Right lung (tissue), 5 donors: Measurements from ENCODE around the gene ZNF358. TPM values are rescaled to one million over a fixed set of nuclear protein-coding genes. Genes with fewer than 3 reads are reported as not detected.

Experiments used
- DNase-seq, 2 donors: peaks; one replicate each; pipeline ENCODE4 v3.0.0-alpha.2; 2013
- polyA plus RNA-seq, 5 donors: library from polyadenylated mRNA; unstranded; fragments of 120-200 nt; gene quantifications; one replicate each; pipeline versions ENCODE4 v1.2.1 to v1.2.3, GENCODE V29; 2013; ENCODE audit warnings: inconsistent platforms in 1 of 5, low replicate concordance in 1 of 5; ENCODE audit not compliant: insufficient read length in 5 of 5, insufficient read depth in 1 of 5

The ZNF358 gene
- polyA plus RNA-seq, 5 donors = 29.6 to 80.0 (median 44.2) TPM

DNA sequence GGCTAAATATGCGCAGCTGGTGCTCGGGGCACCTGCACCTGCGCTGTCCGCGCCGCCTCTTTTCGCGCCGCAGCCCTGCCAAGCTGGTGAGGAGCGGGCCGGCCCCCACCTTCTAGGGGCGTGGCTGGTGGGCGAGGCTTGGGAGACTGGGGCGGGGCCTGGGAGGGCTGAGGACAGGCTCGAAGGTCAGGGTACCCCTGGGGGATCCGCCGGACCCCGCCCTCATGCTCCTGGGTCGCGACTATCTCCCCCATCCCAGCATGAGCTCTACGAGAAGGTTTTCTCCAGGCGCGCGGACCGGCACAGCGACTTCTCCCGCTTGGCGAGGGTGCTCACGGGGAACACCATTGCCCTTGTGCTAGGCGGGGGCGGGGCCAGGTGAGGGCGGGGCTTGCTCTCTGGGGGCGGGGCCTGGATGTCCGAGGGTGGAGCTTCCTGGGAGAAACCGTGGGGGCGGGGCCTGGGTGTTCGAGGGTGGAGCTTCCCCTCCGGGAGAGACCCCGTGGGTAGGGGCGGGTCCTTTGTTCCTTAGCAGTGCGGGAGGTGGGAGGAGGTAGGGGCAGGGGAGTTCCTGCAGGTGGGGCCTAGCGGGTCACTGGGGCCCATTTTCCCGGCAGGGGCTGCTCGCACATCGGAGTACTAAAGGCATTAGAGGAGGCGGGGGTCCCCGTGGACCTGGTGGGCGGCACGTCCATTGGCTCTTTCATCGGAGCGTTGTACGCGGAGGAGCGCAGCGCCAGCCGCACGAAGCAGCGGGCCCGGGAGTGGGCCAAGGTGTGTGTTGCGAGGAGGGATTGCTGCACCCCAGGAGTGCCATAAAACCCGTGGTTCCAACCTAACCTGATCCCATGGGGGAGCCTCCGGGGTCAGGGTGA, 39.3 kb downstream of the ZNF358 start:
- no peak for DNase-seq

DNA sequence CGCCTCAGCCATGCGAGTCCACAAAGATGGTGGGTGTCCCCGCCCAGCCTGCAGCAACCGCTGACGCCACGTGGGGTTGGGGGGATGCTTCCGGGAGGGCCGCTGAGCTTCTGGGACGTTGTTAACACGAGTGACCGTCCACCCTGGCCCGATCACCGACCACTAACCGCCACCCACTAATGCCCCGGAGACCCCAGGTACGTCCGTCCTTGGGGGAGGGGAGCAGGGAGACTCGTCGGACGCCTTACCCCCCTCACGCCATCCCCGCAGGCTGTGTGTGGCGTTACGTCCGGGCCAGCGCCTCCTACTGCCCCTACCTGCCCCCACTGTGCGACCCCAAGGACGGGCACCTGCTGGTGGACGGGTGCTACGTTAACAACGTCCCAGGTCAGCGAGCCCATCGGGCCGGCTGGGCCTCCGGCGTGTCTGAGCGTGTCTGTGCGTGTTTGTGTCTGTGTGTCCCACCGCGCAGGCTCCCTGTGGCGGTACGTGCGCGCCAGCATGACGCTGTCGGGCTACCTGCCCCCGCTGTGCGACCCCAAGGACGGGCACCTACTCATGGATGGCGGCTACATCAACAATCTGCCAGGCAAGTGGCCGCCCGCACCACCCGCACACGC, 40.9 kb downstream of the ZNF358 start:
- no peak for DNase-seq

DNA sequence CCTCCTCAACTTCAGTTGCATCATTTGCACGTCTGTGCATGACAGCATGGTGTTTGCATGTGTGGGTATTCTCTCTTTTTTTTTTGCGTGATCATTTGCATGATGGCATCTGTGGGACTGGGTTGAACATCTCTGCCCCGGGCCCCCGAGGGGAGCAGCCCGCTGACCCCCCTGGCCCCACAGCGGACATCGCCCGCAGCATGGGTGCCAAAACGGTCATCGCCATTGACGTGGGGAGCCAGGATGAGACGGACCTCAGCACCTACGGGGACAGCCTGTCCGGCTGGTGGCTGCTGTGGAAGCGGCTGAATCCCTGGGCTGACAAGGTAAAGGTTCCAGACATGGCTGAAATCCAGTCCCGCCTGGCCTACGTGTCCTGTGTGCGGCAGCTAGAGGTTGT, 42.8 kb downstream of the ZNF358 start:
- no peak for DNase-seq

DNA sequence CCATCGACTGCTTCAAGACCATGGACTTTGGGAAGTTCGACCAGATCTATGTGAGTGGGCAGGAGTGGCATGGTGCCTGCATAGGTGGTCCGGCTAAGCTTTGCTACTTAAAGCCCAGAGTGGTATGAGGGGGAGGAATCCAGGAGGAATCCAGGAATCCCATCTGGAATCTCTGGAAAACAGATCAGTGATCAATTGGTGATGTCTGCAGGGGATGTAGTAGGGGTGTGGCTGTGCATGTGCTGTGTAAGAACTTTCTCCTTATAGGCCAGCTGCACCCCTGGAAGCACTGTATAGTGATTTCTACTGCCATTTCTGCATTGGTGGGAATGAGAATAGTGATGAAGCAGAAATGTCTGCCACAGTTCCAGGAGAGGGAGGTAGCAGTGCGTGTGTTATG, 43.2 kb downstream of the ZNF358 start:
- no peak for DNase-seq

DNA sequence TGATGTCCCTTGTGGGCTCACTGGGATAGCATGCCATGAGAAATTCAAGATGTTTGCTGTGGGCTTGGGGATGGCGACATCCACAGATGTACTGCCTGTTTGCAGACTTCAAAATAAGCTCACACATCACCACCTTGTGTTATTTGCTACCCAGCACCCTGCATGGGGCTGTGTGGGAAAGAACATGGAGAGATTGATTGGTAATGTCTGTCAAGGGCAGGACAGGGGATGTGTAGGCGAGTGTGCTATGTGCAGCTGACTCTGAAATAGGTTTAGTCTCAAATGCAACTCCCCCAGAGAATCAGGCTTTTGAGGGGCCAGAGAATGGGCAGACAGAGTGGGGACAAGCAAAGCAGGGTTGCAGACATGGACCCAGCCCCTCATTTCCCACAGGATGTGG, 44.4 kb downstream of the ZNF358 start:
- DNase-seq = no peak

DNA sequence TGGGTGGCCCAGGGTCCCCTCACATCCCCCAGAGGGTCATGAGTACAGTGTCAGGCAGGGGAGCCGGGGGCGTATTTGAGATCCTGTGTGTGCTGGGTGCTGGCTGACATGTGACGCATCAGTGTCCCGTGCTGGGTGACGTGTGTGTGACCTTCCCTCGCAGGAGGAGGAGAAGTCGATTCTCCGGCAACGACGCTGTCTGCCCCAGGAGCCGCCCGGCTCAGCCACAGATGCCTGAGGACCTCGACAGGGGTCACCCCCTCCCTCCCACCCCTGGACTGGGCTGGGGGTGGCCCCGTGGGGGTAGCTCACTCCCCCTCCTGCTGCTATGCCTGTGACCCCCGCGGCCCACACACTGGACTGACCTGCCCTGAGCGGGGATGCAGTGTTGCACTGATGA, 45.4 kb downstream of the ZNF358 start:
- DNase-seq = no peak

DNA sequence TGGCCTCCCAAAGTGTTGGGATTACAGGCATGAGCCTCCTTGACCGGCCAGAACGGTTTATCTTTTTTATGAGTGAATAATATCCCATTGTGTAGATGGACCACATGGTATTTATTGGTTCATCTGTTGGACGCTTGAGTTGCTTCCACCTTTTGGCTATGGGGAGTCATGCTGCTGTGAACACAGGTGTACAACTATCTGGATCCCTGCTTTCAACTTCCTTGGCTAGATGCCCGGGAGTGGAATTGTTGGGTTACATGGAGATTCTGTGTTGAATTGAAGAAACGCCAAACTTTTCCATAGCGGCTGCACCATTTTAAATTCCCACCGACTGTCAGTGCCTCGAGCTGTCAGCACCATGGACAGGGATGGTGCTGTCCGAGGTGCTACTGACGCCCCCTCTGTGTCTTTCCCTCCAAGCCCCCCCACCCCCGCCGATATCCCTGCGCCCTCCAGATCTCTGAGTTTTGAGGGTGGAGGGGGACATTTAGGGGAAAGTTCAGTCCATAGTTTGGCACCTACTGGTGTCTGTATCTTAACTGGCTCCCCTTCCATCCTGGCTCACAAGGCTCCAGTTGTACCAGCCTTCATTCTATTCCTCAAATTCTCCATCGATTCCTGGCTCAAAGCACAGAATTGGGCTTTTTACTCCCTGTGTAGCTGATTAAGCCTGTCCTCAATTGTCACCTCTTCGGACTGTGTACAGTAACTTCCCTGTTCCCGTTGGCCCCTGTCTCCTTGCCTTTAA, 46.9 kb downstream of the ZNF358 start:
- DNase-seq = no peak

DNA sequence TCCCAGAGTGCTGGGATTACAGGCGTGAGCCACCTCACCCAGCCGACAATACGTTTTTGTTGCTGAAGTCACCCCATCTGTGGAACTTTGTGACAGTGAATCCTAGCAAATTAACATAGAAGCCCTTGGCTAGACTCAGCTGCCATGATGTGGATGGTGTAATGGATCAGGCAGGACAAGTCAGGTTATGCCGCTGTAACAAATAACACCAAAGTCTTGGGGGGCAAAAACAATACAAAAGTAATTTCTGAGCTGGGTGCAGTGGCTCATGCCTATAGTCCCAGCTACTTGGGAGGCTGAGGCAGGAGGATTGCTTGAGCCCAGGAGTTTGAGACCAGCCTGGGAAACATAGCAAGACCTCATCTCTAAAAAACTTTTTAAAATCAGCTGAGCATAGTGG, 49.0 kb downstream of the ZNF358 start:
- DNase-seq = no peak

DNA sequence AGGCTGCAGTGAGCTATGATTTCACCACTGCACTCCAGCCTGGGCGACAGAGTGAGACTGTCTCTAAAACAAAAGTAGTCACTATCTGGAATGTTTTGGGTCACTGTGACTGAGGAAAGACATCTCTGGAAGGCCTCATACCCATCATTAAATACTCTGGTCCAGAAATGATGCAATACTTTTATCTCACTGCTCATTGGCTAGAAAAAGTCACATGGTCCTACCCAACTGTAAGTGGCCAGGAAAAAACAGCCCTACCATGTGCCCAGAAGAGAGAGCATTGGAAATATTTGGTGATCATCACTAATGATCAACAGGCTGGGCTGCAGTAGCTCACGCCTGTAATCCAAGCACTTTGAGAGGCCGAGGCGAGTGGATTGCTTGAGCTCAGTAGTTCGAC, 49.4 kb downstream of the ZNF358 start:
- no peak for DNase-seq

Other genes with a start within 250 kb of the ZNF358 start
- 10 to 100 TPM; 11.8 to 15.7 (median 13.8) TPM for gene INSR, start 221.7 kb upstream of the ZNF358 start, polyA plus RNA-seq
- gene ARHGEF18, start 167.2 kb upstream of the ZNF358 start, polyA plus RNA-seq = 10 to 100 TPM; 25.3 to 36.3 (median 29.6) TPM
- gene PEX11G, start 27.1 kb upstream of the ZNF358 start, polyA plus RNA-seq = 1 to 10 TPM; 2.8 to 5.7 (median 3.3) TPM
- 10 to 100 TPM; 11.0 to 19.2 (median 12.9) TPM for gene MCOLN1, start 6.5 kb downstream of the ZNF358 start, polyA plus RNA-seq
- gene PNPLA6, start 19.6 kb downstream of the ZNF358 start, polyA plus RNA-seq = 10 to 100 TPM; 25.2 to 45.6 (median 31.1) TPM
- gene CAMSAP3, start 79.8 kb downstream of the ZNF358 start, polyA plus RNA-seq = 10 to 100 TPM in 3 of 5 donors, 1 to 10 TPM in 2; 7.8 to 19.7 (median 13.1) TPM
- gene XAB2, start 113.4 kb downstream of the ZNF358 start, polyA plus RNA-seq = 10 to 100 TPM; 24.0 to 39.6 (median 31.0) TPM
- gene PET100, start 113.7 kb downstream of the ZNF358 start, polyA plus RNA-seq = 100 to 1,000 TPM in 2 of 5 donors, 10 to 100 TPM in 3; 79.6 to 108 (median 93.7) TPM
- gene PCP2, start 117.6 kb downstream of the ZNF358 start, polyA plus RNA-seq = 1 to 10 TPM in 3 of 5 donors, under 1 TPM in 2; 0.94 to 1.2 (median 1.0) TPM
- gene STXBP2, start 121.0 kb downstream of the ZNF358 start, polyA plus RNA-seq = 10 to 100 TPM; 27.3 to 42.6 (median 35.3) TPM
- 1 to 10 TPM in 4 of 5 donors, under 1 TPM in 1; 0.84 to 4.3 (median 1.5) TPM for gene RETN, start 152.9 kb downstream of the ZNF358 start, polyA plus RNA-seq
- 1 to 10 TPM in 1 of 5 donors, under 1 TPM in 4; 0.25 to 1.1 (median 0.63) TPM for gene MCEMP1, start 161.0 kb downstream of the ZNF358 start, polyA plus RNA-seq
- gene TRAPPC5, start 164.7 kb downstream of the ZNF358 start, polyA plus RNA-seq = 10 to 100 TPM; 27.3 to 64.9 (median 34.7) TPM
- under 1 TPM; 0.11 to 0.67 (median 0.31) TPM for gene FCER2, start 186.0 kb downstream of the ZNF358 start, polyA plus RNA-seq
- under 1 TPM in 3 of 5 donors, not detected in 2; 0.25 to 0.31 (median 0.28) TPM for gene CLEC4G, start 216.0 kb downstream of the ZNF358 start, polyA plus RNA-seq
- gene CD209, start 231.4 kb downstream of the ZNF358 start, polyA plus RNA-seq = 1 to 10 TPM; 2.1 to 3.3 (median 3.3) TPM
- gene CLEC4M, start 247.1 kb downstream of the ZNF358 start, polyA plus RNA-seq = 1 to 10 TPM in 3 of 5 donors, under 1 TPM in 2; 0.85 to 2.3 (median 1.4) TPM